Measurements from ENCODE around the gene MBOAT1.
"Not testable (repeated sequence)": the region's sequence is repeated elsewhere in the genome, so short reads cannot be mapped to it uniquely, and the experiment has no call there.

The MBOAT1 gene

GRCh38 chr6:20253021-20253420, 40.8 kb upstream of the MBOAT1 start:
- DNase-seq (ENCODE audit: low spot score): no peak
- no peak for TF ChIP-seq CTCF (IDR thresholded peaks at IDR 0.05; ENCODE audit: extremely low read depth, missing control alignments)

- TF ChIP-seq CTCF (IDR thresholded peaks at IDR 0.05; ENCODE audit: extremely low read depth, missing control alignments): no peak
- no peak for DNase-seq (ENCODE audit: low spot score)
Observed at GRCh38 chr6:20252311-20252710, 40.0 kb upstream of the MBOAT1 start.

GRCh38 chr6:20251525-20251924, 39.3 kb upstream of the MBOAT1 start:
- TF ChIP-seq CTCF (IDR thresholded peaks at IDR 0.05; ENCODE audit: extremely low read depth, missing control alignments): no peak
- DNase-seq (ENCODE audit: low spot score): no peak

- DNase-seq (ENCODE audit: low spot score): no peak
- TF ChIP-seq CTCF (IDR thresholded peaks at IDR 0.05; ENCODE audit: extremely low read depth, missing control alignments): no peak
Observed at GRCh38 chr6:20246125-20246524, 33.9 kb upstream of the MBOAT1 start.

GRCh38 chr6:20244807-20245681, 32.8 kb upstream of the MBOAT1 start:
- DNase-seq (ENCODE audit: low spot score): not testable (repeated sequence)

- no peak for TF ChIP-seq CTCF (IDR thresholded peaks at IDR 0.05; ENCODE audit: extremely low read depth, missing control alignments)
- DNase-seq (ENCODE audit: low spot score): no peak
Observed at GRCh38 chr6:20243288-20243687, 31.0 kb upstream of the MBOAT1 start.

- TF ChIP-seq CTCF (IDR thresholded peaks at IDR 0.05; ENCODE audit: extremely low read depth, missing control alignments): no peak
- DNase-seq (ENCODE audit: low spot score): no peak
Observed at GRCh38 chr6:20242397-20242796, 30.1 kb upstream of the MBOAT1 start.

- no peak for TF ChIP-seq CTCF (IDR thresholded peaks at IDR 0.05; ENCODE audit: extremely low read depth, missing control alignments)
- DNase-seq (ENCODE audit: low spot score): no peak
Observed at GRCh38 chr6:20241102-20241501, 28.8 kb upstream of the MBOAT1 start.
